Mononuclear cell (primary cell): ENCODE measurements around the gene NEAT1. TPM values are rescaled to one million over a fixed set of nuclear protein-coding genes. Genes with fewer than 3 reads are reported as not detected.
A peak's percentile ranks its signal among the peaks of the same experiment; 100 is the strongest.

Source experiments
- H3K27me3 ChIP-seq: 2 replicates; pipeline ENCODE4 v1.6.0; 2011; ENCODE audit warnings: low read length, control low read depth; ENCODE audit not compliant: insufficient read depth
- H3K4me1 ChIP-seq: 2 replicates; pipeline ENCODE4 v1.5.1; 2011; ENCODE audit warnings: mild to moderate bottlenecking, low read length, control low read depth; ENCODE audit not compliant: insufficient read depth
- H3K4me3 ChIP-seq: 2 replicates; pipeline ENCODE4 v1.5.1; 2011; ENCODE audit warnings: mild to moderate bottlenecking, low read length, moderate library complexity
- H3K9me3 ChIP-seq: 2 replicates; pipeline ENCODE4 v1.5.1; 2011; ENCODE audit warnings: low read depth, mild to moderate bottlenecking, control low read depth, low read length
- total RNA-seq: library from RNA; depleted of rRNA; stranded (reverse); fragments of >200 nt; gene quantifications from one replicate; pipeline ENCODE4 v1.2.3, GENCODE V29; 2012

Gene NEAT1
- total RNA-seq, 1 donor = 198 TPM

- no peaks in the 10 kb centered on the region for H3K27me3 ChIP-seq
- no peaks in the 10 kb centered on the region for H3K9me3 ChIP-seq
- H3K4me3 ChIP-seq = peak overlapping the region; percentile 50
- H3K4me1 ChIP-seq = peaks cover 77% of the 10 kb centered on the region
Observed at GRCh38 chr11:65382804-65383368, 39.7 kb upstream of the NEAT1 start.

GRCh38 chr11:65383778-65384177 lies 38.8 kb upstream of the NEAT1 start:
- Histone ChIP-seq H3K4me3 (no peak overlapping the region), H3K4me1 (peaks cover 77% of the 10 kb centered on the region), H3K9me3 (no peaks in the 10 kb centered on the region), H3K27me3 (no peaks in the 10 kb centered on the region)

- no peaks in the 10 kb centered on the region for H3K27me3 ChIP-seq
- H3K4me3 ChIP-seq = no peak overlapping the region
- no peaks in the 10 kb centered on the region for H3K9me3 ChIP-seq
- peaks cover 83% of the 10 kb centered on the region for H3K4me1 ChIP-seq
Observed at GRCh38 chr11:65384301-65384889, 38.2 kb upstream of the NEAT1 start.

GRCh38 chr11:65386307-65387140 lies 36.1 kb upstream of the NEAT1 start, which contains the start of gene FRMD8:
FRMD8 (plus strand) TSS chr11:65386637; CDS start chr11:65387037, 400 bp downstream.
- Histone ChIP-seq H3K4me1 (peaks cover 88% of the 10 kb centered on the region), H3K9me3 (no peaks in the 10 kb centered on the region), H3K4me3 (peak within 1 kb of the TSS; percentile 72), H3K27me3 (no peaks in the 10 kb centered on the region)

- no peaks in the 10 kb centered on the region for H3K9me3 ChIP-seq
- H3K4me1 ChIP-seq = peaks cover 68% of the 10 kb centered on the region
- no peaks in the 10 kb centered on the region for H3K27me3 ChIP-seq
- no peak overlapping the region for H3K4me3 ChIP-seq
Observed at GRCh38 chr11:65388731-65389130, 33.9 kb upstream of the NEAT1 start.

DNA sequence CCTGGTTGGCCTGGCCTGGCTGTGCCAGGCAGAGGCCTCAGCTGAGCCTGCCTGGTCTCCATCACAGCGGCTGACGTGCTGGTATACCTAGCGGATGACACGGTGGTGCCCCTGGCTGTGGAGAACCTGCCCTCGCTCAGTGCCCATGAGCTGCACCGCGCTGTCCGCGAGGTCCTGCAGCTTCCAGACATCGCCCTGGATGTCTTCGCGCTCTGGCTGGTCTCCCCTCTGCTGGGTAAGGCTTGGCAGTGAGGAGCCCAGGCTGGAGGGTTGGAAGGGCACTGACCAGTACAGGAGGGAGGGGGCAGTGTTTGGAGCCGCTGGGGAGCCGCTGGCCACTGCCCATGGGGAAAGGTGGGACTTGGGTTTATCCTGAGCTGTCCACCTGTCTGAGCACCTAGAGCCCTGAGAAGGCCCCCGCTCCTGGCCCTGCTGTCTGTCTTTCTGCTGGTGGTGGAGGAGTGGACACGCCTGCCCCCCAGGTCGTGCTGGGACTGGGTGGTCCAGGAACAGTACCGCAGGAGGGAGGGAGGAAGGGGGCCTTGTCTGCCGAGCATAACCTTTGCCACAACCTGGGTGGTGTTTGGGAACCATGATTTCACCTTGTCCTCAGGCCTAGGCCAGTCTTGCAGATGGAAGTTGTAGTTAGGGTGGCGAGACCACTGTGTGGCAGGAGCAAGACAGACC lies 33.2 kb upstream of the NEAT1 start:
- Histone ChIP-seq H3K27me3 (no peaks in the 10 kb centered on the region), H3K9me3 (no peaks in the 10 kb centered on the region), H3K4me1 (peaks cover 61% of the 10 kb centered on the region), H3K4me3 (no peak overlapping the region)

DNA sequence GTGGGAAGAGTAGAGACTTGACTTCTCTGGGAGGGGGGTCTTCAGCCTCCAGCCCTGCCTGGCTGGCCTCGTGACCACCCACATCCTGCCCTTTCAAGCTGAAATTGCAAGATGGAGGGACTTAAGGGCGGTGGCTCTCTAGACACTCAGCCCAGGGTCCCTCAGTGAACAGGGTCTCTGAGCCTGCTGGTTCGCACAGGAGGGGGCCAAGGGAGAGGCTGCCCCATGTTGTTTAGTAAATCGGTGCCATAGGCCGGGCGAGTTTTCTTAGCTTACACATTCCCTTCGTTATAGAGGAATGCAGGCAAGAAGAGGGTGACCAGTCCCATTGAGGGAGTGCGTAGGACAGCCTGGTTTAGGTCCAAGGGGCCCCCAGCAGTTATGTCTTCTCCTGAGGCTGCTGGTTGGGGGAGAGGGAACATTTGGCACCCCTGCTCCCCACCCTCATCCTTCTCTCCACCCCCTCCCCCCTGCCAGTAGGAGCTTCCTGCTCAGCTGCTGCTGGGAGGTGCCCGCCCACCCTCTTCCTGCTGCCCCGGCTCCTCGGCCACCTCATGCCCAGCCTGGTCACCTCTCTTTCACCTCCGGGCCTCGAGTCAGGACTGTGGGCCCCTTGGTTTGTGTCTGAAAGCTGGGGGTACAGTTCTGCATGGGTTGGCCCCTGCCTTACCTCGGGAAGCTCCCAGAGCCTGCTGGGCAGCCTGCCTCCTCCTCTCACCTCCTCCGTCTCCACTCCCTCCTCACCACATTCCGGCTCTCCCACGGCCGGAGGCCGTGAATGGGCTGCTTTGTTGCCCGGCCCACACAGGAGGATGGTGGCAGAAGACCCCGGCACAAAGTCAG lies 32.3 kb upstream of the NEAT1 start:
- Histone ChIP-seq H3K4me1 (peaks cover 52% of the 10 kb centered on the region), H3K9me3 (no peaks in the 10 kb centered on the region), H3K27me3 (no peaks in the 10 kb centered on the region), H3K4me3 (no peak overlapping the region)

DNA sequence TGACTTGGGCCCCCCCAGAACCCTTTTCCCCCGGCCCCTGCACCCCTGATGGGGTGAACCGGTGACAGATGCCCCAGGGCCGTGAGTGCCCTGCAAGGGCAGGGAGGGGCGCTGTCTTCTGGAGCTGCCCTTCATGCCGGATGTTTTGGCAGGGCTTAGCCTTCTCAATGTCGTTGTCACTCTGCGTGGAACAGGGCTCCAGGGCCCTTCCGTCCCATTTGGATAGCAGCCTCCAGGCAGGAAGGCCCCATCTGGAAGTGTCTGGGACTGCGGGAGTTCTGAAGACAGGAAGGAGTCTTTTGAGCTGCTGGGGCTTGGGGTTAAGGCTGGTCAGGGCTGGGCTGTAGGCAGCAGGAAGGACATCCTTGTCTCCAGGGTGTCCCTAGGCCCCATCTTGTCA lies 31.6 kb upstream of the NEAT1 start:
- Histone ChIP-seq H3K27me3 (no peaks in the 10 kb centered on the region), H3K9me3 (no peaks in the 10 kb centered on the region), H3K4me1 (peaks cover 45% of the 10 kb centered on the region)

GRCh38 chr11:65392186-65392829 lies 30.3 kb upstream of the NEAT1 start:
- H3K9me3 ChIP-seq = no peaks in the 10 kb centered on the region
- H3K4me1 ChIP-seq = peaks cover 36% of the 10 kb centered on the region

More for the DNA sequence above, 31.6 kb upstream of the NEAT1 start:
- H3K4me3 ChIP-seq = no peak overlapping the region

GRCh38 chr11:65392899-65393298 lies 29.7 kb upstream of the NEAT1 start:
- Histone ChIP-seq H3K9me3 (no peaks in the 10 kb centered on the region), H3K4me3 (no peak overlapping the region), H3K4me1 (peaks cover 30% of the 10 kb centered on the region), H3K27me3 (no peaks in the 10 kb centered on the region)

More at GRCh38 chr11:65392186-65392829, 30.3 kb upstream of the NEAT1 start:
- Histone ChIP-seq H3K4me3 (no peak overlapping the region), H3K27me3 (no peaks in the 10 kb centered on the region)

DNA sequence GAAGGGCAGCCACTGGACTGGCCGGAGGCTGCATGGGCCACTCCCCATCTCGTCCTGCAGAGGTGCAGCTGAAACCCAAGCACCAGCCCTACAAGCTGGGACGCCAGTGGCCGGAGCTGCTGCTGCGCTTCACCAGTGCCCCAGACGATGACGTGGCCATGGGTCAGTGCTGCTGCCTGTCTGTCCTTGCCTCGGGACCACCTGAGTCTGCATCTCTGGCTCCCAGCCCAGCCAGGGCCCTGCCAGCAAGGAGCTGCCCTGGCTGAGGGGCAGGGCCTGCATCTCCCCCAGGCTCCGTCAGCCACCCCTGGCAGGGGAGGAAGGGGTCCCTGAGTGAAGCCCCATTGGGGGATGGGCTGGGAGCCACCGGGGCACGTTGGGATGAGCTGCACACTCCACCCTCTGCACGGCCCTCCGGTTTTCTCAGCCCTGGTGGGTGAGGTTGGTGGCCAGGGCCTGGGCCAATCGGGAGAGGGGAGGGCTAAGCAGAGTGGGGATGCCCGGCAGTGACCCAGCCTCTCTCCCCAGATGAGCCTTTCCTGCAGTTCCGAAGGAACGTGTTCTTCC lies 29.0 kb upstream of the NEAT1 start:
- Histone ChIP-seq H3K9me3 (no peaks in the 10 kb centered on the region), H3K4me3 (no peak overlapping the region), H3K27me3 (no peaks in the 10 kb centered on the region), H3K4me1 (peaks cover 23% of the 10 kb centered on the region)

DNA sequence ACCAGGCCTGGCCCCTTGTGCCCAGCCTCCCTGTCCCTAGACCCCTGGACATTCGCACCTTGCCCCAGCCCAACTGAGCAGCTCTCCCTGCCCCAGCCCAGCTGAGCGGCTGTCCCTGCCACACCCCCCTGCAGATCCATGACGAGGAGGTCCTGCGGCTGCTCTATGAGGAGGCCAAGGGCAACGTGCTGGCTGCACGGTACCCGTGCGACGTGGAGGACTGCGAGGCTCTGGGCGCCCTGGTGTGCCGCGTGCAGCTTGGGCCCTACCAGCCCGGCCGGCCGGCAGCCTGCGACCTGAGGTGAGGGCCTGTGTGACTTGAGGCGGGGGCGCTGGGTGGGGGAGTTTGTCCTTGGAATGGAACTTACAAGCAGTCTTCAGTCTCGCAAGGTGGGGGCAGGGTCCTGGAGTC lies 28.5 kb upstream of the NEAT1 start:
- H3K4me3 ChIP-seq = no peak overlapping the region
- no peaks in the 10 kb centered on the region for H3K9me3 ChIP-seq
- H3K4me1 ChIP-seq = peaks cover 18% of the 10 kb centered on the region
- no peaks in the 10 kb centered on the region for H3K27me3 ChIP-seq

DNA sequence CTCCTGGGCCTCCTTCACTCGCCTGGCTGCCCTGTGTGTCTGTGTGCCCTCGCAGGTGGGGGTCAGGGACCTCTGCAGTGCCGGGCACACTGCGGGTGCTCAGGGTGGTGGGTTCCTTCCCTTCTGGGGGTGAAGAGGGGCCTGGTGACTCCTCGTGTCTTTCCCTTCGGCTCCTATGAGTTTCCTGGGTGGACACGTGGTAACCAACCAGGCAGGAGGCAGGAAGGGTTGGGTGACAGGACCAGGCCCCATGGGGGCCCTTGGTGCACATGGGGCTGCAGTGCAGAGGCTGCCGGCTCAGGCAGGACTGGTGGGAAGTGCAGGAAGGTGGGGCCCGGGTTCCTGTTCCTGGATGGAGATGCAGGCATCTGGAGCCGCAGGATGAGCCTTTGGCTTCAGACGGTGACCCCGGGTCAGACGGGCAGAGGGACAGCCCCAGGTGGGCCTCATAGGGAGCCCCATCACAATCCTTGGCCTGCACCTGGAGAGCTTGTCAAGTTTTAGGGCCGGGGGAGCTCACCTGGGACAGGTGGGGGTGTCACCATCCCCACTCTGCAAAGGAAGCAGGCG lies 26.6 kb upstream of the NEAT1 start:
- Histone ChIP-seq H3K9me3 (no peaks in the 10 kb centered on the region), H3K4me1 (peaks cover 2% of the 10 kb centered on the region), H3K4me3 (no peak overlapping the region), H3K27me3 (no peaks in the 10 kb centered on the region)
